ENCODE results near the gene GPR161.

DNA sequence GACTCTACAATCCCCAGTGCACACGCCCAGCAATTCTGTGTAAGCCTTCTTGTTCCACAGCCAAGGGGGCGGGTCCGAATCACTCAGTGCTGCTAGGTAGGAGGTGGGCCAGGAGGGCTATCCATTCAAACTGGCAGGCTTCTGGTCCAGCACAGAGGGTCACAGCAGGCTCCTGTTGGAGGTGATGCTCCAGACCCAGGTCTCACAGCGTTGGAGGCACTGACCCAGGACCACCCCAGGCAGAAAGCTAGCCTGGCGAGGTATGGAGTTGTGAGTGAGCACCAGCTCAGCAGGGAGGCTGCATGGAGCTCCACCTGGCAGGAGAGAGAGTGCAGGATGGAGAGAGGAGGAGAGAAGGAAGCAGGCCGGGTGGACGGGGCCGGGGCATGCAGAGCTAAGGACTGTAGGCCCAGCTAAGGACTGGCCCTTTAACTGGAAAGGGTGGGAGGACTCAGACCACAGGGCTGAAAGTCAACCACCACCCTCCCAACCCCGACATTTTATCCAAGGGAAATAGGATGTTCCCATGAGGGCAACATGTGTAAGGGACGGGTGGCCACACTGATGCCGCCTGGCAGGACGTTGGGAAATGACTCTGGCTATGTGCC lies 38.7 kb downstream of the GPR161 start:
- TF ChIP-seq, protein P1, sequence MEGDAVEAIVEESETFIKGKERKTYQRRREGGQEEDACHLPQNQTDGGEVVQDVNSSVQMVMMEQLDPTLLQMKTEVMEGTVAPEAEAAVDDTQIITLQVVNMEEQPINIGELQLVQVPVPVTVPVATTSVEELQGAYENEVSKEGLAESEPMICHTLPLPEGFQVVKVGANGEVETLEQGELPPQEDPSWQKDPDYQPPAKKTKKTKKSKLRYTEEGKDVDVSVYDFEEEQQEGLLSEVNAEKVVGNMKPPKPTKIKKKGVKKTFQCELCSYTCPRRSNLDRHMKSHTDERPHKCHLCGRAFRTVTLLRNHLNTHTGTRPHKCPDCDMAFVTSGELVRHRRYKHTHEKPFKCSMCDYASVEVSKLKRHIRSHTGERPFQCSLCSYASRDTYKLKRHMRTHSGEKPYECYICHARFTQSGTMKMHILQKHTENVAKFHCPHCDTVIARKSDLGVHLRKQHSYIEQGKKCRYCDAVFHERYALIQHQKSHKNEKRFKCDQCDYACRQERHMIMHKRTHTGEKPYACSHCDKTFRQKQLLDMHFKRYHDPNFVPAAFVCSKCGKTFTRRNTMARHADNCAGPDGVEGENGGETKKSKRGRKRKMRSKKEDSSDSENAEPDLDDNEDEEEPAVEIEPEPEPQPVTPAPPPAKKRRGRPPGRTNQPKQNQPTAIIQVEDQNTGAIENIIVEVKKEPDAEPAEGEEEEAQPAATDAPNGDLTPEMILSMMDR (conservative IDR thresholded peaks at IDR 0.05; ENCODE audit: low read length): no peak
- TF ChIP-seq EZH2phosphoT487 (IDR thresholded peaks at IDR 0.05; ENCODE audit: borderline replicate concordance): no peak
